Activated CD4-positive, alpha-beta T cell treated with anti-CD3 and anti-CD28 coated beads for 1 hour (primary cell): ENCODE measurements around the gene RBM38.
A peak's percentile ranks its signal among the peaks of the same experiment; 100 is the strongest.

Experiments used
- DNase-seq: peaks from one replicate; pipeline ENCODE4 v3.0.0-alpha.2; 2020

The RBM38 gene

DNA sequence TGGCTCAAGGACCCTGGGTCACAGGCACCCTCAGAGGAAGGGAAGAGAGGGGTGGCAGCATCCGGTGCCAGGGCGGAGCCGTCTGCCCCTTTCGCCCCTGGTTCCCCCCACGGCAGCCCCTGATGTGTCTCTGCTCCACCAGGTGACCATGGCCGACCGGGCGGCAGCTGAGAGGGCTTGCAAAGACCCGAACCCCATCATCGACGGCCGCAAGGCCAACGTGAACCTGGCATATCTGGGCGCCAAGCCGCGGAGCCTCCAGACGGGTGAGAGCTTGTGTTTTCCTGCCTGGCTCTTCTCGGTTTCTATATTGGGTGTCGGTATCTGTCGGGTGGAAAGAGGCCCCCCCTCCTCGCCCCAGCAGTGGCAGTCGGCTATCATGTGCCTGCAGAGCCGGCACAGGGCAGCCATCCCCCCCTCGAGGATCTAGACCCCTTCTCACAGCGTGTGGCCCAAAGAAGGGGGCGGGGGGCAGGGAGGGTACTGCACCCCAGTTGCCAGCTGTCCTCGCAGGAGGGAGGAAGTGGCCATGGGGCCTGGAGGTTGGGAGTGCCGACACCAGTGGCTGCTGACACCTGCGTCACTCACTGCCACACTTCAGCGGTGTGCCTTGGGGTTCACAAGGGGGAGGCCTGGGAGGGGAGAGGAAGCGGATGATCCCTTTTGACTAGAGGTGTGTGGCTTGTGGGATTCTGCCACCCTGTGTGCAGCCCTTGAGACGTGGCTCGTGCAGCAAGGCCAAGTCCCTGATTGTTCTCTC, 1.5 kb downstream of the RBM38 start:
- peak; percentile 64 for DNase-seq

DNA sequence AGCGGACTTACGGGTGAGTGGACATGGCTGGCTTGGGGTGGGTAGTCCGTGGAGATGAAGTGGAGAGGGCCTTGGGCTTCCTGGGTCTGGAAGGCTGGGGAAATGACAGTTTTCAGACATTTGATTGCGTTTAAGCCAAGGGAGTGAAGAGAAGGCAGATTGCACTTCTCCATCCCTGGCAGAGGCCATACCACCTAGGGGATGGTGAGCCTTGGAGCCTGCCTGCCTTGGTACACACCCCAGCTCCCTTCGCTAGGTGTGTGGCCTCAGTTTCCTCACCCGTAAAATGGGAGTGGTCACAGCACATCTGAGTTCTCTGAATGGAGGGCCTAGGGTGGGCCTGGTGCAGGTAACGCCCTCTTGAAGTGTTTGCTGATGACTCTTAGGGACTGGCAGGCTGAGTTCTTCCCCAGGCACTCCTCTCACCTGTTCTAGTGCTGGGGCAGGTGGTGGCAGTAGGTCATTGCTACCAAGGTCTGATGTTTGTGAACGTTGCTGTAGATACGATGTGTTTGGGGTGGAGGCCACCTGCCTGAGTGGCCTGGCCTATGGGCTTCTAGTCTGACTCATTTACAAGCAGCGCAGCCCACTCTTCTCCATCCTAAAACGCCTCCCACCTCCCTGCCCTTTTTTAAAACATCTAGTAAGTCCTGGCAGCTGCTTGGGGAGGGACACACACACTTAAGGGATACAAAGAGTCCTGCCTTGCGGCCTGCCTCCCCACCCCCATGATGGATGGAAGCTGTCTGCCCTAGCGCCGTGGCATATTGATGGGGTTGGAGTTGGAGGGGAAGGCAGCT, 2.3 kb downstream of the RBM38 start:
- no peak for DNase-seq

DNA sequence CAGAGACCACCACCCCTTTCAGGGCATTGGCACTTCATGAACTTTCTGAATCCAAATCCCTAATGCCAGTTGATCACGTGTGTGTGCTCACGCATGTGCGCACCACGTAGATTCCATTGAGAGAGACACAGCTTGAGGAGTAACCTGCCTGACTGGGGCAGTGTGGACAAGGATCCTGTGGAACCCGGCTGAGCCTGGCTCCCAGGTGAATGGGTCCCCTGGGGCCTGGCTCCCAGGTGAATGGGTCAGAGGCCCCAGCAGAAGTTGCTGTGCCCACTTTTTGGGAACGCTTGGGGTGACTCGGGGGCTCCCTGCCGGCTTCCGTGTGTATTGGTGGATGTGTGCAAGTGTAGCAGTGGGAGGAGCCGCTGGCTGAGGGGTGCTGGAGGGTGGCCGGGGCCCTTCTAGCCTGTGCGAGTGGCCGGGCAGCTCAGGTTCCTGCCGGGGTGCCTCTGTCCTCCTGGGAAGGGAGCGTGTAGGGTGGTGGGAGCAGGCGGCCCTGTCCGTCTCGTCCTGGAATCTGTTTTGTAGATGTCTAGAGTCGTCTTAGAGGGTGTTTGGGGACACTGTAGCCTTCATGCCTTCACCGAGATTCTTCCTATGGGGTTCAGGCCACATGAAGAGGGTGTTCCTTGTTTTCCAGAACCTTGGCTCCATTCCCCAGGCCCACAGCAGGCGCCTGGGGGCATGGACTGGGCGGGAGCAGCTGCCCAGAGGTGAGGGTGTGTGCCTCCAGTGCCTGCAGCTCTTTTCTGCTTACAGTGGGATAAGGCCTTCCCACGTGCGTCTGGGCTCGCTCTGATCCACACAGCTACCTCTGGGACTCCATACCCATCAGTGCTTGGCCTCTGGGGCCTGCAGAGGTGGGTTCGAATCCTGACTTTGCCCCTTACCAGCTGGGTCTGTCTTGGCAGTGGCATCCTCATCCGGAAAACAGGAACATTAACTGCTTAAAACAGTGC, 3.2 kb downstream of the RBM38 start:
- DNase-seq: no peak

DNA sequence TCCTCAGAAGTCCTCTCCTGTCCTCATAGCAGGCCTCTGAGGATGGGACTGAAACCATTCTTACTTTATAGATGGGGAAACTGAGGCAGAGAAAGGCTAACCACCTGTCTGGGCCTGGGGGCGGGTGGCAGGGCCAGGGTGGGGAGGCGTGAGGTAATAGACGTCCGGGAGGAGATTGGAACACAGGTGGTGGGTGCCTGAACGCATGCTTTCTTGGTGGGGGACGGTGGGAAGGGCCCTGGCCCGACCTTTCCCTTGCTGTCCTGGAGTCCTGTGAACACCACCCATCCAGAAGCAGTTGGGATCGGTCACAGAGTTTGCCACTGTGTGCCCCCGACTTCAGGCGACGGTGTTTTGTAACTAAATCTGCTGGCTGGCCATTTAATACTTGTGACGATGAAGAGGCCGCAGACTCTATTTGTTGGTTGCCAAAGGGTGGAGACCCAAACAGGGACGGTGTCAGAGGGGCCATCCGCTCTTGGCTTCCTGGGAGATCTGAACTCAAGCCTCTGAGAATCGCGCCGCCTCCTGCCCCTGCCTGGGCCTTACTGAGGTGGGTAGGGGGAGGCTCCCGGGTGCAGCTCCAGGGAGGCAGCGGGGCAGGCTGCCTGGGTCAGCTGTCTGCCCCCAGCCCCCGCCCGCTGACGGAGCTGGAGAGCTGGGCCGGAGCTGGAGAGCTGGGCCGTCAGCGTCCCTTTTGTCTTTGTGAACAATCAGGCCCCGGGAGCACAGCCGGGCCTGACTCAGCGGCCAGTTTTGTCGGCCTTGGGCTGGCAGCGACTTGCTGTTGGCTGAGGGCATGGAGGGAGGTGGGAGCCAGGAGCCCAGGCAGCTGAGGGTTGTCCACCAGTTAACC, 4.1 kb downstream of the RBM38 start:
- DNase-seq: no peak

DNA sequence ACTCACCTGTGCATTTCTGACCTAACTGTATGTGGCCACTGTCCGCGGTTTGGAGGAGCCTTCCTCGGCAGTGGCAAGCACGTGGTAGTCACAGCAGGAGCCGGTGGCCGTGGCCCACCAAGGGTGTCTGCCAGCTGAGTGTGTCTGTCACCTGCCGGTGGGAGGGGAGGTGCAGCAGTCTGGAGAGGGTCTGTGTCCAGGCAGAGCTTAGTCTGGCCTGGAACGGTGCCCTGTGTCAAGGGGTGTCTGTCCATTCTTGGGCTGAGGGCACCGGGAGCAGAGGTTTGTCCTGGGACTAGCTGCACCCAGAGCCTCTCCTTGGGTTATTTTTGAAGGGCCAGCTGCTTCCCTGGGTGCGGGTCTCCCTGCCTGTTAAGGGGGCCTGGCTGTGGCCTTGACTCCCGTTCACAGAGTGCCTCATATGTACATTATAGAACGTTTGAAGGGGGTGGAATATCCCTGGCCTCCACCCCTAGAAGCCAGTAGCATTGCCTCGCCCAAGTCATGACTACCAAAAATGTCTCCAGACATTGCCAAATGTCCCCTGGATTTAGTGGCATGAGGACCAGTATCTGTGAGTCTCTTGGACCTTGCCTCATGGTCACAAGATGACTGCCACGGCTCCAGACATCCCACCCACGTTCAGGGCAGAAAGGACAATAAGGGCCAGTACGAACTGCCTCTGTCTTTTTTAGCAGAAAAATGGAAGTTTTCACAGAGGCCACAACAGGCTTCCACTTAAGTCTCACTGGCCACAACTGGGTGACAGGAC, 5.2 kb downstream of the RBM38 start:
- DNase-seq: no peak

DNA sequence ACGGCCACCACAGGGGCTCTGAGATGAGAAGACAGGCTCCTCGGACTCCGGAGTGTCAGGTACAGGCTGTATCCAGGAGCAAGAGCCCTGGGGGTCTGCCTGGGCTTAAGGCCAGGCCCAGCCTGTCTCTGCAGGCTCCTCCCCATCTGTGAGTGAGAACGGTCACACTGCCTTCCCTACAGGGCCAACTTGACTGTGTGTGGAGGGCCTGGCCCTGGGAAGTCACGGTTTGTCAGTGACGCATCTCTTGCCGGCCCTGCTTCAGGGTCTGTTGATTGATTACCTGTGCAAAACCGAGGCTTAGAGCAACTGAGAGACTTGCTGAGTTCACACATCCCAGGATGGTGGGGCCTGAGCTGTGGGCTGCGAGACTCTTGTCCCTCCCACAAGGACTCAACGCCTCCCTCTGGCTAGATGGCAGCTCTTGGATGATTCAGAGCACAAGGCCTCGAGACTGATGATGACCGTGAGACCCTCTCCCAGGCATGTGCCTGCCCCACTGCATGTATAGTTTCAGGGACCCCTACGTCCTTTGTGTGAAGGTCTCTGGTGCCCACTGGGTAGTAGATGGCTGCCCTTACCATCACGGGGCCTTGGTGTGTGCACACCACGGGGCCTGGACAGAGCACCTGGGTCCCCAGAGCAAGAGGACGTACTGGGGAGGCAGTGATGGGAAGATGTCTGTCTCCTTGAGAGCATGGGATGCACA, 5.9 kb downstream of the RBM38 start:
- no peak for DNase-seq

DNA sequence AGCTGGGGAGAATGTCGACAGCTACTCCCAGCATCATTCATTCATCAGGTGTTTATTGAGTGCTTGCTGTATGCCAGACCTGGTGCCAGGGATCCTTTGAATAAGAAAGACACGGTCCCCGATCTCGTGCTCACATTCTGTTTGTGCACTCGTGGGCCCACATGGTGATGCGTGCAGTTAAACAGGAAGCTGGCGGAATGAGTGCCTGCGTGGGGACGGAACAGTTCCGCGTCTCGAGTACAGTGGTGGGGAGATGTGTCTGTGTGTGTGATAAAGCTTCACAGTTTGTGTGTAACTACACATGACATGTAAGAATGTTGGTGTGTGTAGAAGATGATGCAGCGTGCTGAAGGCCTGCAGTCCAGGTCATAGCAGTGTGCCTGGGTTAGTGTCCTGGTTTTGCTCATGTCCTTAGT, 6.5 kb downstream of the RBM38 start:
- DNase-seq: peak; percentile 61

DNA sequence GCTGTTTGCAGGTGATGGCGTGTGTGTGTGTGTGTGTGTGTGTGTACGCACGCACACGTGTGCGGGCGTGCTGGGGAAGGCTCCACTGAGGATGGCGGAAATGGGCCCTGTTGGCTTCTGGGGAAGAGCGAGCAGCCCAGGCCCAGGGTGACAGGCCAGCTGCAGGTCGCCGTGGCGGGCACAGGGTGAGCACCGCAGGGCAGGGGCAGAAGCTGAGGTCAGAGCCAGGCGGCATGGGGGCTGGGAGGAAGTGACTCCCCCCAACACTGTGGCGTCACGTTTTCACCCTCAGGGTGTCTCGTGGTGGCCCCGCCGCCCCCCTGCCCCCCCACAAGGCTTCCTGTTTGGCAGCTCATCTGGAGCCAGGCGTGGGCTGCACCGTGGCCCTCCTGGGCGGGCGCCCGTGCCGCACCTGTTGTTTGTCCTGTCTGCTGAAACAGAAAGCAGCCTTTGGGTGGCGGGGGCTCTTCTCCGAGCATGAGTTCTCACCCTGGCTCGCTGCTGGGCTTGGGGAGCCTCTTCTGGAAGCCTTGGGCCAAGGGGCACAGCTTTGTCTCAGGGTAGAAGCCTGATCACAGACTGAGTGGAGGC, 7.1 kb downstream of the RBM38 start:
- DNase-seq: peak; percentile 79

DNA sequence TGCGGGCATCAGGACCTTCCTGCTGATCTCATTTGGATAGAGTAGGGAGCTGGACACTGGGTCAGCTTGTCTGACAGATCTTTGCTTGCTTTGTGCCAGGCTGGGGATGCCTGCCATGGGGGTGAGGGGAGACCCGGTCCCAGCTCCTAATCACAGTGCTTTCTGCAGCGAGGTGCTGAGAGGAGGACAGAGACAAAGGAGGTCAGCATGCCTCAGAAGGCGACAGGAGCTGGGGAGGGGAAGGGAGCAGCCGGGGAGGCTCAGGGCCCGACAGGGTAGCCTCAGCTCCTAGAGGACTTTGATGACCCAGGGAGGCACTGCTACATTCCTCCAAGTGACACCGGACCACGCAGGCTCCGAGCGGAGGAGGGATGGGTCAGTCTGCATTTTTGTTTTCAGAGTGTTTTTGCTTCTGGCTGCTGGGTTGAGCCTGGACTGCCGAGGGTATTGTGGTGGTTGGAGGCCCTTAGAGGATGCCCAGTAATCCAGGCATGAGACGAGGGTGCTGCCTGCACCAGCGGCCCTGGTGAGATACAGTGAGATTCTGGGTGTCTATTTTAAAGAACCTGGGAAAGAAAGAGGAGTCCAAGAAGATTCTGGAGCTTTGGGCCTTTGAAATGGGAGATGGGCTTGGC, 7.8 kb downstream of the RBM38 start:
- DNase-seq: no peak

DNA sequence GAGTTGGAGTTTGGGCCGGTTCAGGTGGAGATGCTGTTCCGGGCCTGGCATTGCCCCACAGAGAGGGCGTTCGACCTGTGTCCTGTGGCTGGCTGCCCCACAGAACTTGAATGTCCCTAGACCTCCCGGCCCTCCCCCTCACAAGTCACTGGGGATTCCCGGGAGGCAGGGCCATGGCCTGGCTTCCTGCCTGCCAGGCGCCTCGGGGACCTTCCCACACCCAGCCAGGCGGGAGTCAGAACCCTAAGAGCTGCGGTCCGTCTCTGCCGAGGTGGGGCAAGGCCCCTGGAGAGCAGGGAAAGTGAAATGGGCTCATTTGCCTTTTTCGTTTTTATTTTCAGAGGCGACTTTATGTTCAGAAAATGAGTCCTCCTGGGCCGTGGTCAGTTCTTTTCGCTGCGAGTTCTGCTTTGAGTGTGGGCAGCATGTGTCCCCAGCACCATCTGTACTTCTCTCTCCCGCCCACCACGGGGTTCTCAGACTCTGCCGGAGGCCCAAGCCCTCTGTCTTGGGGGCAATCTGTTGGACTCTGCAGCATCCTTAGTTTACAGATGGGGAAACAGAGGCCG, 8.5 kb downstream of the RBM38 start:
- DNase-seq: no peak

DNA sequence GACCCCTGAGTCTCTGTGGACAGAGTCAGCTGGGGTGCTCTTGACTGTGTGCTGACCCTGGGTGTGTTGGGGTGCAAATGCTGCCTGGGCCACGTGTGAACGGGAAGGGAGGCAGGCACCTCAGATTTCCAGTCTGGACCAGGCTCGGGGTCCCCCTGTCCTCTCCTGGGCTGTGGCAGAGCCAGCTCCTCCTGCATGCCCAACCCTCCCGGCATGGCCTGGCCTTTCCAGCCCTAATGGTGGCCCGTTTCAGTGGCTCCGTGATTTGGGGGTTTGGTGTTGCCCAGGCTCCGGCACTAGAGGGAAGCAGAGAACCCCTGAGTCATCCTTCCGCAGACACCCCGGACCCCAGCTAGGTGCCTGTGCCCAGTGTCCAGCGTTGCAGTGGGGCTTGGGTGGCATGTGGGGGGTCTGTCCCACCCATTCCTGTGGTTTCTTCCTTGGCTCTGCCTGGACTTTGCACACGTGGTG, 9.1 kb downstream of the RBM38 start:
- DNase-seq: no peak

DNA sequence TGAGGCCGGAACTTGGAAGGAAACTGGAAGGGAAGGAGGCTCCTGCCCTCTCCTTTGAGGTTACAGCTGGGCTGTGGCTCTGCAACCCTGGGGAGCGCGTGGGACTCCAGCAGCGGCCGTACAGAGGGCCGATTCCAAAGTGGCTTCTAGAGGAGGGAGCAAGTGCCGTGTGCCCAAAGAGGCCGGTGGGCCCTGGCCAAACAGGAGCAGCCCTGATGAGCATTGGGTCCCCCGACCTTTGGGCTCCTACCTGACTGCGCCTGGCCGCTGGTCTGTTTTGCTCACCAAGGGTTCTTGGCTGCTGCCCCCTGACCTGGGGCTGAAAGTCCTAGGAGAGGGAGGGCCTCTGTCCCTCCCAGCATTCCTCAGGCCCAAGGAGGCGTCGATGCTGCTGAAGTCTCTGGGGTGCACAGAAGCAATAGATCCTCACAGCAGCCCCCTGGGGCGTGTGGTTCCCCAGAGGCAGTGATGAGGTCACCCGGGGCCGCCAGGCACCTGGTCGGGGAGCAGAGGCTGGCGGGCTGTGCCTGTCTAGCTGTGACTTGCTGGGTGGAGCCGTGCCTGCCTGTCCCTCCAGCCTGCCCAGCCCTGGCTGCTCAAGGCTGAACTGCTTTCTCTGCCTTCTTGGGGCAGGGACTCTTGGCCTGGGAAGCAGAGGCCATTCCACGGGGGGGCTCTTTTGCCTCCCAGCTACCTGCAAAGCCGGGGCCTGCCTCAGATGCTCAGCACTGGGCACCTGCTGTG, 9.8 kb downstream of the RBM38 start:
- no peak for DNase-seq

DNA sequence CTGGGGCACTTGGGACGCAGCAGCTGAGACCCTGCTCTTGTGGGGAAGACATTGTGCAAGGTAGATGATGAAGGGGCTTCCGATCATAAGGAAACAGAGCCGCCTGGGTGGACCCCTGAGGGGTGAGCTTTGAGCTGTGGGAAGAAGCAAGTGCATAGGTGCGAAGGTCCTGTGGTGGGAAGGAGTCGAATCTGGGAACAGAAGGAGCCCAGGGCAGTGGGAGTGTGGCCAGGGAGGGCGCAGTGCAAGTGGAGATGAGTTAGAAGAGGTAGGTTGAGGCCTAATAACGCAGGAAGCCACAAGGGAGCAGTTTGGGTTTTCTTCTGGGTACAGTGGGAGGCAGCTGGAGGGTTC, 10.3 kb downstream of the RBM38 start:
- DNase-seq: no peak

DNA sequence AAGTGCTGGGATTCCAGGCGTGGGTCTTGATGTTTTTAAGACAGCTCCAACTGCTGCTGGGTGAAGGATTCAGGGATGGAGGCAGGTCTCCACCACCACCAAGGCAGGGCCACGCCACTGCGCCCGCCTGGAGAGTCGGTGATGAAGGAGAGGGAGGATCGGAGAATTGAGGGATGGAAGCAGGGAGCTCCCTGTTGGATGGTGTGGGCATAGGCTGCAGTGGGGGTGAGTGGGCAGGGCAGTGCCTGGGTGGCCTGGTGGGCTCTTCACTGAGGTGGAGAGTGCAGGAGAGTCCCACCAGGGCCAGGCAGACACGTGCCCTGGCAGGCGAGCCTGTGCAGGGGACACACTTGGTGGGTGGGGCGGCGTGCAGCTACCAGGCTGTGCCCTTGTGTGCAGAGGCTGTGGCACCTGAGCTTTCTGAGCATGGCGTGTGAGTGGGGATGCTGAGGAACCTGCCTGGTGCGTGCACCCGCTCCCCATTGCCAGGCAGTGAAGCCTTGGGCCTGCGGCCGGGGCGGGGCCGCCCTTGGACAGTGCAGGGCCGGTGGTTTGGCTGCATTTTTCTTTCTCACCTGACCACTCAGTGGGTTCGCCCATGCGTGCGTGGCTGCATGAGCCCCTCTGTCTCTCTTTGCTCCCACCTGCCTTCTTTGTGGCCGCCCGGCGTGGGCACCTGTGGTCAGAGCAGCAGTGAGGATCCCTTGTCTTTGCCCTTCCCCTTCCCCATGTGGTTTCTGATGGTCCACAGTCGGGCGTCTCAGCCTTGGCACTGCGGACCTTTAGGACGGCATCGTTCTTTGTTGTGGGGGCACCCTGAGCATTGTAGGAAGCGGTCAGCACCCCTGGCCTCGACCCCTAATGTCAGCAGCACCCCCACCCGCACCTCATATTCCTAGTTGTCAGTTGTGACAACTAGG, 11.3 kb downstream of the RBM38 start:
- no peak for DNase-seq

DNA sequence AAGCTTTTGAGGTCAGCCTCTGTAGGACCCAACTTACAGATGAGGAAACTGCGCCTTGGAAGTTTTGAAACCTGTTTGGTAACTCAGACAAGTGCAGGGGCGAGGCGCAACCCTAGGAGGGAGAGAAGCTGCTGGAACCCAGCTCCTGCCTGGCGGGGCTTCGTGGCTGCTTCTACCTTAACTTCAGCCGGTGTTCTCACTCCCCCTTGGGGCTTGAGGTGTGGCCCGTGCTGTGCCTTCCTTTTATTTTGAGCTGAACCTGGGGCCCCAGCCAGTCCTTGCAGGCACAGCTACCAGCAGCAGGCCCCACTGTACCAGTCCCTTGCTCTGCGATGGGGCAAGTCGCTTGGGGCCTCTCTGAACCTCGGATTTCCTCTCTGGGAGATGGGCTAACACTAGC, 12.0 kb downstream of the RBM38 start:
- DNase-seq: no peak

DNA sequence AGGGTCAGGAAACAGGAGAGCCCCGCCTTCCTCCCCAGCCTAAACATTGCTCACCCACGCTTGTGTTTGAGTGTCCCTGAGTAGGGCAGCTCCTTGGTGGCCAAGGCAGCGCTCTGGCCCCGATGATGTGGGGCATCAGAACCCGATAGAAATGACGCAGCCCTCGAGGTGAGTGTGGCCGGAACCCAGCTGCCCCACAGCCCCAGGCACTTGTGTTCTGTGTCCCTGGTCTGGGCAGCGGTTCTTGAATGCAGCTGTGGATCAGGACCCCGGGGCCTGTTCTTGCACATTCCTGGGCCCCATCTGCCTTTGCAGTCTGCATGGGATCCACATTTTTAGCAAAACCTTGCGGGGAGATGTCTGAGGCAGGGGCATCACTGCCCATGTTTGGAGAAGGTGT, 12.8 kb downstream of the RBM38 start:
- no peak for DNase-seq

DNA sequence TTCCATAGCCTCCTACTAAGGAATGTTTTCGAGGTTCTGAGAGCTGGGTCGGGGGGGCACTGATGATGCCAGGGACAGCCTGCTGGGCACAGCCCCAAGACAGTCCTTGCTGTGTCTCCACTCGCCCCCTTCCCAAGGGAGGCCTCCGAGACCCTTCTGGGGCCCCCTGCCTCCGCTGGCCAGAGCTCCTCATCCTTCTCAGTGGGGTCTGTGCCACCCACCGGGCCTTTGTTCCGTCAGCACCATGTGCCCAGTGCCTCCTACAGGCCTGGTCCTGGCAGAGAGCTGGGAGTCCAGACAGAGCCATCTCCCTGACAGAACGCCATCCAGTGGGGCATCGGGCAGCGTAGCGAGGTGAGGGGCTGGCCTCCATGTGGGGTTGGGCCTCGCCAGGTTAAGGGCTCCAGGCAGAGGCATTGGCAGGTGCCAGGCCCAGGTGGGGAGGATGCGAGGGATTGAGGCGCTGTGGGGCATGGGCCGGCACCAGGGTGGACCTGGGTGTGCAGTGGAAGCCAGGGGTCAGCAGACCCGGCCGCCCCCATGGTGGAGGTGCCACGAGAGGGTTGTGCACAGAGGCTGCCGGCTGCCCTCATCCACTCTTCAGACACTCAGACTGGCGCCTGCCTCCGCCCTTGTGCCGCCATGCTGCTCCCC, 13.3 kb downstream of the RBM38 start:
- DNase-seq: no peak
